GM18520 (cell line): ENCODE measurements around the gene MAGI1.
"Not testable (repeated sequence)": the region's sequence is repeated elsewhere in the genome, so short reads cannot be mapped to it uniquely, and the experiment has no call there.

Source experiments
- ATAC-seq: cut with Tn5 transposase; IDR thresholded peaks from one replicate; pipeline ENCODE4 v1.9.1; 2021; ENCODE audit not compliant: unreplicated experiment

MAGI1 gene

GRCh38 chr3:66038726-66039589, at the start of gene MAGI1:
TSS of gene MAGI1 (minus strand) at chr3:66038918. CDS start at chr3:66038308, 610 bp downstream.
- ATAC-seq: no peak

DNA sequence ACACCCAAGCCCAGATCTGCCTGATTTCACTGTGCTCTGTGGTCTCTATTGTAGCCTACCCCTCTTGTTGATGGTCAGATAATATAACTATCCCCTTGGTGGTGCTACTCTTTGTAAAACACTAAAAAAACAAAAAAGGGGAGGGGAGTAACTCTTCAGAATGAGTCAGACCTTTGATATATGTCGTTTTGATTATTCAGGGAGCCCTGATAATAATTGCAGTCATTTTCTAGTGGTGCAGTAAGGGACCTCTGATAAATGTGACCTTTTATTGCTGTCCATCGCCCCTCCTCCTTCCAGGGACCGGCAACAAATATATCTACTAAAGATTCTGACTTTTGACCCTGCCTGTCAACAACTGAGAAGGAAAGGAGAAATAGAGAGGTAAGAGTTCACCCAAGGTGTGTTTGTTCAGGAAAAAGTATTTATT, 45.1 kb upstream of the MAGI1 start:
- no peak for ATAC-seq

DNA sequence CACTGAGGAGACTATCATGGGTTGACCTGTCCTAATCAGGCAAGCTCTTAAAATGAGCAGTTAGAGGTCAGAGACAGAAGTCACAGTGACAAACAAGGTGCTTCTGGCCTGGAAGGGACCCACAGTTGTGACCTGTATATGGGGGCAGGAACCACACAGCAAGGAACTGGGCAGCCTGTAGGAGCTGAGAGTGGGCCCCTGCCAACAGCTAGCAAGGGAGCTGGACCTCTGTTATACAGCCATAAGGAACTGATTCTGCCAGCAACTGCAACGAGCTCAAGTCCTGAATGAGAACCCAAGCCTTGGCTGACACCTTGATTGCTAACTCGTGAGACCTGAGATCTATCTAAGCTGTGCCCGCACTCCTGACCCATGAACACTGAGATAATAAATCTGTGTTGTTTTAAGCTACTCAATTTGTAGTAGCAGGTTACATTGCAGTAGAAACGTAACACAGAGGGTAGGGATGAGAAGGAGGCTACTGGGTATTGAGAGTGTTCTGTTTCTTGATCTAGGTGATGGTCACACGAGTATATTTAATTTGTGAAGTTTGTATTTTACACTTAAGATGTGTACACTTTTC, 44.5 kb upstream of the MAGI1 start:
- ATAC-seq: no peak

- no peak for ATAC-seq
Measured at GRCh38 chr3:66082679-66083078, 44.0 kb upstream of the MAGI1 start.

DNA sequence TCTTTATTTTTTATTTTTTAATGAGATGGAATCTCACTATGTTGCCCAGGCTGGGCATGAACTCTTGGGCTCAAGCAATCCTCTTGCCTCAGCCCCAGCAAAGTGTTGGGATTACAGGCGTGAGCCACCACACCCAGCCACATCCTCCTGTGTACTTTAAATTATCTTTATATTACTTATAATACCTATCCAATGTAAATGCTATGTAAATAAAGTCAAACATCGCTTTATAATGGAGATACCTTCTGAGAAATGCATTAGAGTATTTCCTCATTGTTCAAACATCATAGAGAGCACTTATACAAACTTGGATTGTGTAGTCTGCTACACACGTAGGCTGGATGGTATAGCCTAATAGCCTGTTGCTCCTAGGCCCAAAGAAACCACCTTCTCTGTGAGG, 41.4 kb upstream of the MAGI1 start:
- no peak for ATAC-seq

- no peak for ATAC-seq
Measured at GRCh38 chr3:66077973-66078372, 39.3 kb upstream of the MAGI1 start.

- no peak for ATAC-seq
Measured at GRCh38 chr3:66076861-66077470, 38.2 kb upstream of the MAGI1 start.

- ATAC-seq: no peak
Measured at GRCh38 chr3:66075281-66075680, 36.6 kb upstream of the MAGI1 start.

DNA sequence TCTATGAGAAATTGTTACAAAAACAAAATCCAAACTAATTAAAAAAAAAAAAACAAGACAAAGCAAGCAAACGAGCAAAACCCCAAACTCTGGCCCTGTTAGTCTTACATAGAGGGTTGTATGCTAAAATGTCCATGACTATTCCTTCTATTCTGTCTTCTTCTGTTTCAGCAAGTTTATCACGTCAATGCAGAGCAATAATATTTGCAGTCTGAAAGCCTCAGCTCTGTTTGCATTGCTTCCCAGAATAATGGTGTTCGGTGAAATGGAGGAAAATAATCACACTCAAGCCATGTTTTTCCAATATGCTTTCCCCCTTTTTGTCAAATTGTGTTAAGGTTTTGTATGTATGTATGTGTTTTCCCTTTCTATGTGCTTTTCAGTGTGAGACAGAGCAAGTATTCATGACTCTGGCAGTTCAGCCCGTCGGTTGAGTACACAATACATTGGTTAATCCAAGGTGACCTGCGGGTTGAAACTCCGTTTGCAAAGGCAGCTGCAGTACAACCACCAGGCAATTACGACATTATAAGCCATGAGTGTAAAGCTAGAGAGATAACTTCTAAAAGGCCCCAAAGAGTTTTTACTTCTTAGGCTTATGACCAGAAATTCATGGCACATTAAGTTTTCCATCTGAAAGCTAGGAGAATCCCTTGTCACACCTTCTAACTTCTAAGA, 34.9 kb upstream of the MAGI1 start:
- no peak for ATAC-seq

DNA sequence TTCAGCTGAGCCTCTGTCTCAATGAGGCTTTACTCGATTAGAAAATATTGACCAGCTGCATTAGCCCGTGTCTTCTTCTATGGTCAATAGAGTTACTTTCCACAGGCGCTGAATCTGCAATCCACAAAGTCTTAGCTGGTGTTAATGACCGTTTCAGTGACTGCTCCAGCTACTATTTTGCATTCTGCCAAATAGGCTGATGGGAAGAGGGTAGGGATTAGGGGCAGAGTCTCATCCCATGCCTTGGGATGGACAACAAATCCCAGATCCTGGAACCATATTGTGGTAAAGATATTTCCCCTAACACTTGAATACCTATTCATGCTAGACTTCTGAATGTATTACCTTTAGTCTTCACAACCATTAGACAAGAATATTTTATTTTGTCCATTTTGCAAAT, 29.5 kb upstream of the MAGI1 start:
- no peak for ATAC-seq

GRCh38 chr3:66066963-66067617, 28.4 kb upstream of the MAGI1 start:
- ATAC-seq: no peak

GRCh38 chr3:66055289-66055688, 16.6 kb upstream of the MAGI1 start:
- no peak for ATAC-seq

DNA sequence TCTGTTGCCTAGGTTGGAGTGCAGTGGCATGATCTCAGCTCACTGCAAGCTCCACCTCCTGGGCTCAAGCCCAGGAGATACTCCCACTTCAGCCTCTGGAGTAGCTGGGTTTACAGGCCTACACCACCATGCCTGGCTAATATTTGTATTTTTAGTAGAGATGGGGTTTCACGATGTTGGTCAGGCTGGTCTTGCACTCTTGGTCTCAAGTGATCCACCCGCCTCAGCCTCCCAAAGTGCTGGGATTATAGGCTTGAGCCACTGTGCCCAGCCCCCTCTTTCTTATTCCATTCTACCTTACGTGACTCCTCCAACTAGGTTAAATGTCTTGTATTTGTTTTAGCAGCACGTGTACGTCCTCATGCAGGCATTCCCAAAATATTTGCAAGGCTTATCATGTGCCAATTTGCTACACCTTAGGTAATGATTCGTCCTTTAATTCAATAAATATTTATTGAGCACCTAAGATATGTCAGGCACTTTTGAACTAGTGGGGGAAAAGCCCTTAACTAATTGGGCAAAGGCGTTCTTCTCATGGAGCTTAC, 14.9 kb upstream of the MAGI1 start:
- ATAC-seq: no peak

GRCh38 chr3:66052721-66053549, 14.2 kb upstream of the MAGI1 start:
- no peak for ATAC-seq

DNA sequence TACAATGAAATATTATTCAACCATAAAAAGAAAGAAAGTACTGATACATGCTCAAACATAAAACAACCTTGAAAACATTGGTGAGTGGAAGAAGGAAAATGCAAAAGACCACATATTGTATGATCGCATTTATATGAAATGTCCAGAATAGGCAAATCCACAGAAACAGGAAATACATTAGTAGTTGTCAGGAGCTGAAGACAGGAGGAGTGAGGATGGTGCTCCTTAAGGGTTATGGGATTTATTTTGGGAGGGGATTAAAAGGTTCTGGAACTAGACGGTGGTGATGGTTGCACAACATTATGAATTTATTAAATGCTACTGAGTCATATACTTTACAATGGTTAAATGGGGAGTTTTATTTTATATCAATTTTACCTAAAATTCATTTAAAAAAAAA, 12.1 kb upstream of the MAGI1 start:
- no peak for ATAC-seq

DNA sequence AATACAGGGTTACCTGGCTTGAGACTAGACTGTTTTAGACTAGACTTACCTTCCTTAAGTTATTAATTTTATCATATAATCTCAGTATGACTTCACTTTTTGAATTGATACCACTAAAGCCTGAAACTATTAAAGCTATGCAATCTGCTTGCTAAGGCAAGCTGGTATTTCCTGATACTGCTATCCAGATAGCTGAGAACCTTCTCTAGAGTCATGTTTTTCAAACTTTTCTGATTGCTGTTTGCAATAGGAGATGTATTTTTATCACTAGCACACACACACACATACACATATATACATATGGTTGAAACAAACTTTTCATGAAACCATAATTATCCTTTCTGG, 9.3 kb upstream of the MAGI1 start:
- ATAC-seq: no peak

- no peak for ATAC-seq
Measured at GRCh38 chr3:66047311-66048050, 8.8 kb upstream of the MAGI1 start.

DNA sequence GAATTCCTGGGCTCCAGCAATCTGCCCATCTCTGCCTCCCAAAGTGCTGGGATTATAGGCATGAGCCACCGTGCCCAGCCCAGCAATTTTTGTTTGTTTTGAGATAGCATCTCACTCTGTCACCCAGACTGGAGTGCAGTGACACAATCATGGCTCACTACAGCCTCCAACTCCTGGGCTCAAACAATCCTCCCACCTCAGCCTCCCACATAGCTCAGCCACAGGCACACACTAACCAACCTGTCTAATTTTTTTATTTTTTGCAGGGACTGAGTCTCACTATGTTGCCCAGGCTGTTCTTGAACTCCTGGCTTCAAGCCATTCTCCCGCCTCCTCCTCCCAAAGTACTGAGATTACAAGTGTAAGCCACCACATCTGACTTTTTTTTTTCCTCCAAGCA, 7.6 kb upstream of the MAGI1 start:
- ATAC-seq: not testable (repeated sequence)

DNA sequence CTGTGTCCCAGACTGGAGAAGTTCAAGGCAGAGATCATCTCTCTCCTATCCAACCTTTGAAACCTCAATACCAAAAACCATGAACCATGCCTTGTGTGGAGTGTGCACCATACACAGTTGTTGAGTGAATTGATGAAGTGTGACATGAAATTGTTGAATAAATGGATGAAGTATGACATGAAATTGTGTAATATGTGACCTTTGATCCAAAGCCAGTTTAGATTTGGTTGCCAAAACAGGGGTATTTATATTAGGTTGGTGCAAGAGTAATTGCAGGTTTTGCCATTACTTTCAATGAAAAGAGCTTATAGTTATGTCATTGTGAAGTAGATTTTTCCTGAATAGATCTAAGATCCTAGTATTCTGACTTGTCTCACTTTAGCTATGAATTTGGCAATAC, 3.1 kb upstream of the MAGI1 start:
- ATAC-seq: no peak
